AG04449 (cell line): ENCODE results near the gene SYT5.
"Not testable (repeated sequence)": the region's sequence is repeated elsewhere in the genome, so short reads cannot be mapped to it uniquely, and the experiment has no call there.

Source experiments
- CTCF ChIA-PET: fragments of 350-600 bp; formaldehyde crosslinking; extraction: SDS; loops from one replicate; lab custom pipeline; 2021; ENCODE audit warnings: antibody characterized with exemption; lab: Yijun Ruan, JAX
- POLR2A ChIA-PET: fragments of 400-600, 350-600 bp; formaldehyde crosslinking; extraction: SDS; loops from one replicate; lab custom pipeline; 2020; ENCODE audit warnings: antibody characterized with exemption, inconsistent platforms; lab: Yijun Ruan, JAX
- DNase-seq: peaks from one replicate; pipeline ENCODE4 v3.0.0-alpha.2; 2010; ENCODE audit warnings: low read depth, low spot score
- H3K4me3 ChIP-seq: 2 replicates; pipeline ENCODE4 v1.5.1; 2011; ENCODE audit warnings: low read depth, mild to moderate bottlenecking, control low read depth, low read length
- TF ChIP-seq, protein P1 (sequence below): IDR thresholded peaks from one replicate; pipeline ENCODE4 v1.5.1; 2011; ENCODE audit warnings: mild to moderate bottlenecking, moderate library complexity, low read length, control low read depth, inconsistent platforms; ENCODE audit not compliant: insufficient read depth; ENCODE audit errors: missing control alignments

SYT5 gene

DNA sequence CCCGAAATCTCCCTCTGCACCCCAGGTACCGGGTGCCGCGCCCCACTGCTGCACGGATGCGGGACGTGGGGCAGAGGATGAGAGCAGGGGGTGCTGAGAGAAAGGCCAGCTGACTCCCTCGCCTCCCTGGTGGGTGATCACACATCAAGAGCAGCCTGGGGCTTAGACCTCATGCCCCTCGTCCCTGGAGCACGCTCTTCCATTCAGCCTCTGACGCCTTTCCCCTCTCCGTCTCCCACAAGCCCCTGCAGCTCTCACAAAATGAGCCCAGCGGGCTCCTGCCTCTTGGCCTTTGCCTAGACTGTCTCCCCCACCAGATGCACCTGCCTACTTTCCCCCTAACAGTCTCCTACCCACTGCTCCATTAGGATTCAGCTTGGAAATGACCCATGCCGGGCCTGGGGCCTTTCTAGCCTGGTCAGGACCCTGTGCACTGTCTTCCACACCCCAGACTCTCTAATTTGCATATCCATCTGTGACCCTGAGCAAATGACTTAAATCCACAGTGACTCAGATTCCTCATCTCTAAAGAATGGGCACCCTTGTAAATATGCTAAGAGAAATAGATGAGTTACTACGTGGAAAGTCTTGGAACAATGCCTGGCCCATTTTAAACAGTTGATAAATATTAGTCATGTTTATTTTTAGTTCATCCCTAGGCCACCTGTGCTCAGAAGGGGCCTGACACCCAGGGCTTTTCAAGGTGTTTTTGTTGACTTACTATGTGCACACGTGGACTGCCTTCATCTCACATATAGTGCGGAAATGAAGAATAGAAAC, 29.8 kb upstream of the SYT5 start:
- TF ChIP-seq, protein P1, sequence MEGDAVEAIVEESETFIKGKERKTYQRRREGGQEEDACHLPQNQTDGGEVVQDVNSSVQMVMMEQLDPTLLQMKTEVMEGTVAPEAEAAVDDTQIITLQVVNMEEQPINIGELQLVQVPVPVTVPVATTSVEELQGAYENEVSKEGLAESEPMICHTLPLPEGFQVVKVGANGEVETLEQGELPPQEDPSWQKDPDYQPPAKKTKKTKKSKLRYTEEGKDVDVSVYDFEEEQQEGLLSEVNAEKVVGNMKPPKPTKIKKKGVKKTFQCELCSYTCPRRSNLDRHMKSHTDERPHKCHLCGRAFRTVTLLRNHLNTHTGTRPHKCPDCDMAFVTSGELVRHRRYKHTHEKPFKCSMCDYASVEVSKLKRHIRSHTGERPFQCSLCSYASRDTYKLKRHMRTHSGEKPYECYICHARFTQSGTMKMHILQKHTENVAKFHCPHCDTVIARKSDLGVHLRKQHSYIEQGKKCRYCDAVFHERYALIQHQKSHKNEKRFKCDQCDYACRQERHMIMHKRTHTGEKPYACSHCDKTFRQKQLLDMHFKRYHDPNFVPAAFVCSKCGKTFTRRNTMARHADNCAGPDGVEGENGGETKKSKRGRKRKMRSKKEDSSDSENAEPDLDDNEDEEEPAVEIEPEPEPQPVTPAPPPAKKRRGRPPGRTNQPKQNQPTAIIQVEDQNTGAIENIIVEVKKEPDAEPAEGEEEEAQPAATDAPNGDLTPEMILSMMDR, result no peak
- CTCF ChIA-PET, result interaction anchor here (1.0 to 1.5 kb wide), 3 partner anchors 9 to 53 kb away, joined by 3 to 4 read pairs (median 3); no protein-coding TSS in a partner anchor

DNA sequence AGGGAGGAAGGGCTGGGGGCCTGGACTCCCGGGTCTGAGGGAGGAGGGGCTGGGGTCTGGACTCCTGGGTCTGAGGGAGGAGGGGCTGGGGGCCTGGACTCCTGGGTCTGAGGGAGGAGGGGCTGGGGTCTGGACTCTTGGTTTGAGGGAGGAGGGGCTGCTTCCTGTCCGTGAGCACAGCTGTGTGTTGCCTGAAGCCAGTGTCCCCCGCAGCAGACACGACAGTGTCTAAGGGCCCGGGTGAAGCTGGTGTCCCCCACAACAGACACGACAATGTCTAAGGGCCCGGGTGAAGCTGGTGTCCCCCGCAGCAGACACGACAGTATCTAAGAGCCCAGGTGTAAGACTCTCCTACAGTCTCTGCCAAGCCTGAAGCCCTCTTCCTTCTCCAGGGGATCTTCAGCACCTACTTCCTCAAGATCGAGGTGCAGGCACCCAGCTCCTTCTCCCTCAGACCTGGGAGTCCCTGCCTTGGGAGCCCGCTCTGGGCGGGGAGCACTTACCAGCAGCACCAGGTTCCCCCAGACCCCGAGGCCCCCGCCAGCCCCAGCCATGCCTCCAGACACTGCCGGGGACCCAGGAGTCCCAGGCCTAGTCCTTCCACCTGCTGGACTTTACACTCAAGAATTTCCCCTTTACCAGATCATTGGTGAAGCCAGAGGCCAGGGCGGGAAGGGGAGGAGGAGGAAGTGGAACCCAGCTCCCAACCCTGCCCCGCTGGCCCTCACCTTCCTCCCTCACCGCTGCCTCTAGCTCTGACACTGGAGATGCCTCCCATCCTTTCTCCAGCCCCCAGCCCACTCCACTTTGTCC, 29.0 kb upstream of the SYT5 start, which contains the start of gene PTPRH:
PTPRH (minus strand) TSS at position 622 of the 813 bp plus-strand sequence; CDS start at position 554, 68 bp downstream.
- H3K4me3 ChIP-seq, result no peak within 1 kb of the TSS
- no peak for DNase-seq
- TF ChIP-seq, protein P1, result no peak
- ChIA-PET CTCF (interaction anchor here (1.0 to 1.5 kb wide), 3 partner anchors 8 to 54 kb away, joined by 3 to 4 read pairs (median 3); no protein-coding TSS in a partner anchor), POLR2A (no interaction called here)

More for the DNA sequence above, 29.8 kb upstream of the SYT5 start:
- peak; percentile 85 for DNase-seq
- POLR2A ChIA-PET, result no interaction called here
- no peak overlapping the region for H3K4me3 ChIP-seq

GRCh38 chr19:55206664-55207500, 26.8 kb upstream of the SYT5 start:
- H3K4me3 ChIP-seq, result peak overlapping the region; percentile 40
- ChIA-PET POLR2A (interaction anchor here (1.1 to 1.3 kb wide), 3 partner anchors 10 to 201 kb away, joined by 3 read pairs; partner anchors contain the start of gene UBE2S), CTCF (interaction anchor here (1.4 kb wide), 1 partner anchor 211 kb away, joined by 3 read pairs; no protein-coding TSS in a partner anchor)
- no peak for DNase-seq
- TF ChIP-seq, protein P1, result no peak

DNA sequence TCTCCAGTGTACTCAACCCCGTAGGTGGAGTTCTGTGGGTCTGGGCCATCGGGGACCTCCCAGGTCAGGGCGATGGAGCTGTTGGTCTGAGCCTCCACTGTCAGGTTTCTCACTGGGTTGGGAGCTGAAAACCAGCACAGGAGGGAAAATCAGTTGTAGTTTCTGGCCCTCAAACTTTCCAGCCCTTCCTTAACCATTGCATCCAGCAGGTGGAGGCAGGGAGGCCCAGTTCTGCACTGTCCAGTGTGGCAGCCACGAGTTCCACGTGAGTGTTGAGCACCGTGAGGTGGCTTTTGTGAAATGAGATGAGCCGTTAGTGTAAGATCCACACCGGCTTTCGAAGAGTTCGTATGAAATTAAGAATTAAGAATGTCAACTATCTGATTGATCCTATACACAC, 22.1 kb upstream of the SYT5 start:
- POLR2A ChIA-PET, DNase-seq, H3K4me3 ChIP-seq: not testable (repeated sequence)
- CTCF ChIA-PET, result interaction anchor here (2.1 kb wide), 1 partner anchor 42 kb away, joined by 6 read pairs; no protein-coding TSS in a partner anchor
- TF ChIP-seq, protein P1, result peak; percentile 6

DNA sequence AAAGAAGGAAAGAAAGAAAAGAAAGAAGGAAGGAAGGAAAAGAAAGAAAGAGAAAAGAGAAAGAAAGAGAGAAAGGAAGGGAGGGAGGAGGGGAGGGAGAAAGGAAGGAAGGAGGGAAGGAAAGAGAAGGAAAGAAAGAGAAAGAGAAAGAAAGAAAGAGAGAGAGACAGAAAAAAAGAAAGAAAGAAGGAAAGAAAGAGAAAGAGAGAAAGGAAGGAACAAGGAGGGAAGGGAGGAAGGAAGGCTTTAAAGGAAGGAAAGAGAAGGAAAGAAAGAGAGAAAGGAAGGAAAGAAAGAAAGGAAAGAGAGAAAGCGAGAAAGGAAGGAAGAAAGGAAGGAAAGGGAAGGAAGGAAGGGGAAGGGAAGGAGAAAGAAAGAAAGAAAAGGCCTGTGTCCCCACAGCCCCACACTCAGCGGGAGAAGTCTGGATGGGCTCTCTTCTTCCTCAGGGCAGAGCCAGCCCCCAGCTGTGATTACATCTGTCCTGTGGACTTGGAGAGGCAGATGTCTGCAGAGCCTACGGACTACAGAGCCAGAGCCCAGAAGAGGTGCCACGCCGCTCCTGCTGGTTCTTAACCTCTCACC, 19.6 kb upstream of the SYT5 start:
- POLR2A ChIA-PET, result no interaction called here
- DNase-seq, result no peak
- CTCF ChIA-PET, result no interaction called here
- TF ChIP-seq, protein P1, result no peak
- no peak overlapping the region for H3K4me3 ChIP-seq
